Fibroblast of the aortic adventitia (primary cell): ENCODE results near the gene HERC4. TPM values are rescaled to one million over a fixed set of nuclear protein-coding genes. Genes with fewer than 3 reads are reported as not detected.
"Not testable (repeated sequence)": the region's sequence is repeated elsewhere in the genome, so short reads cannot be mapped to it uniquely, and the experiment has no call there.

Experiments used
- DNase-seq: peaks from one replicate; pipeline ENCODE4 v3.0.0-alpha.2; 2010; ENCODE audit warnings: low read depth
- H3K4me3 ChIP-seq: 2 replicates; pipeline ENCODE4 v1.5.1; 2011; ENCODE audit warnings: low read depth, mild to moderate bottlenecking, control low read depth, low read length, moderate library complexity
- total RNA-seq: library from RNA; depleted of rRNA; stranded (reverse); fragments of >200 nt; gene quantifications from 2 replicates; pipeline ENCODE4 v1.2.3, GENCODE V29; 2012; ENCODE audit warnings: low replicate concordance
- TF ChIP-seq, protein P1 (sequence below): IDR thresholded peaks from 2 replicates; pipeline ENCODE4 v1.5.1; 2011; ENCODE audit warnings: mild to moderate bottlenecking, low read length, control low read depth, inconsistent platforms; ENCODE audit not compliant: insufficient read depth

HERC4 gene
- total RNA-seq, 1 donor: 131 TPM

DNA sequence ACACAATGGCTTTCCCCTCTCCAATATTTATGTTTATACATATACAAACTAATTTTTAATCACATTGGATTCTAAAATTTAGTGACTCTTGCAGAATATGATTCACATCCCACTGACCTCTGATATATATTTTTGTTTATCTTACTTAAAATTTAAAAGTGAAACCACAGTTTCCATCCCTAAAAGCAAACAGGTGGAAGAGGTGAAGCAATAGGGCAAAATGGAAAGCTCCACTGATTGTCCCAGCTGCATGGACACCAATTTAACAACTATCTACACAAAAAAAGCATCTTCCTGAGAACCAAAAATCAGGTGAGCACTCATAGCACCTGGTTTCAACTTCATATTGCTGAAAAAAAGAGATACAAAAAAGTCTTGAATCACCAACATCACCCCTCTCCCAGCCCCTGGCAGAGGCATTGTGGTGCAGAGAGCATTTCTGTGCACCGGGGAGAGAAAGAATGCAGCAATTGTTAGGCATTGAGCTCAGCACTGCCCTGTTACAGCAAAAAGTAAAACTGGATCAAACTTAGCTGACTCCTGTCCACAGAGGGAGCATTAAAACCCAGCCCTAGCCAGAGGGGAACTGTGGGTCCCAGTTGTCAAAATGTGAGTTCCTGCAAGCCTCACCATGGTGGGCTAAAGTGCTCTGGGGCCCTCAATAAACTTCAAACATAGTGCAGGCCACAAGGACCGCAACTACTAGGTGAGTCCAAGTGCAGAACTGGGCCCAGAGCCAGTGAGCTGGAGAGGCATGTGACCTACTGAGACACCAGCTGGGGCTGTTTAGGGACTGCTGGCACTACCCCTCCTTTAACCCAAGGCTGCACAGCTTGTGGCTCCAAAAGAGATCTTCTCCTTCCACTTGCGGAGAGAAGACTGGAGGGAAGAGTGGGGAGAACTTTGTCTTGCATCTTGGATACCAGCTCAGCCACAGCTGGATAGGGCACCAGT is 98.5 kb downstream of the HERC4 start:
- TF ChIP-seq, protein P1, sequence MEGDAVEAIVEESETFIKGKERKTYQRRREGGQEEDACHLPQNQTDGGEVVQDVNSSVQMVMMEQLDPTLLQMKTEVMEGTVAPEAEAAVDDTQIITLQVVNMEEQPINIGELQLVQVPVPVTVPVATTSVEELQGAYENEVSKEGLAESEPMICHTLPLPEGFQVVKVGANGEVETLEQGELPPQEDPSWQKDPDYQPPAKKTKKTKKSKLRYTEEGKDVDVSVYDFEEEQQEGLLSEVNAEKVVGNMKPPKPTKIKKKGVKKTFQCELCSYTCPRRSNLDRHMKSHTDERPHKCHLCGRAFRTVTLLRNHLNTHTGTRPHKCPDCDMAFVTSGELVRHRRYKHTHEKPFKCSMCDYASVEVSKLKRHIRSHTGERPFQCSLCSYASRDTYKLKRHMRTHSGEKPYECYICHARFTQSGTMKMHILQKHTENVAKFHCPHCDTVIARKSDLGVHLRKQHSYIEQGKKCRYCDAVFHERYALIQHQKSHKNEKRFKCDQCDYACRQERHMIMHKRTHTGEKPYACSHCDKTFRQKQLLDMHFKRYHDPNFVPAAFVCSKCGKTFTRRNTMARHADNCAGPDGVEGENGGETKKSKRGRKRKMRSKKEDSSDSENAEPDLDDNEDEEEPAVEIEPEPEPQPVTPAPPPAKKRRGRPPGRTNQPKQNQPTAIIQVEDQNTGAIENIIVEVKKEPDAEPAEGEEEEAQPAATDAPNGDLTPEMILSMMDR: no peak
- no peak overlapping the region for H3K4me3 ChIP-seq
- peak; percentile 11 for DNase-seq

DNA sequence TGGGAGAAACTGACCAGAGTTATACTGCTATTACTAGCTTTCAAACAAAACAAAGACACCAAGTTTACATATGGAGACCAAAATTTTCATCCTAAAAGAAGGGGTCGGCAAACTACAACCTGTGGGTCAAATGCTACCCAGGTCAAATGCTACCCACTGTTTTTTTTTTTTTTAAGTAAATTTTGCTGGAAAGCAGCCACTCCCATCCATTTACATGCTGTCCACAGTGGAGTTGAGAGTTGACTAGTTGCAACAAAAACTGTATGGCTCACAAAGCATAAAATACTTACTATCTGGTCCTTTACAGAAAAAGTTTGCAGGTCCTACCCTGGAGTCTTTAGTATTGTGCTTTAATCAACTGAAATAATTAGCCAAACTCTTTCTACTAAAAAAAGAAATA is 99.2 kb downstream of the HERC4 start:
- no peak for DNase-seq
- no peak overlapping the region for H3K4me3 ChIP-seq
- TF ChIP-seq, protein P1: no peak

DNA sequence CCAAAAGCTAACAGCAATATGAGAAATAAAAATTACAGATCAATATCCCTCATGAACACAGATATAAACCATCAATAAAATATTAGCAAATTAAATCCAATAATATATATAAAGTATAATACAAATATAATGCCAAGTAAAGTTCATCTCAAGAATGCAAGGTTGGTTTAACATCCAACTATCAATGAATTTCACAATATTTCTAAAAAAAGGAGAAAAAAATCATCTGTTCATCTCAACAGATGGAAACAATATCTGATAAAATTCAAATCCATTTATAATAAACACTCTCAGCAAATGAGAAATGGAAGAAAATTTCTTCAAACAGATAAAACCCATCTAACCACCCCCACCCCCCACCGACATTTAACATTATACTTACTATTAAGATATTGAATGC is 103.8 kb downstream of the HERC4 start:
- DNase-seq: no peak
- H3K4me3 ChIP-seq: no peak overlapping the region
- TF ChIP-seq, protein P1: no peak

DNA sequence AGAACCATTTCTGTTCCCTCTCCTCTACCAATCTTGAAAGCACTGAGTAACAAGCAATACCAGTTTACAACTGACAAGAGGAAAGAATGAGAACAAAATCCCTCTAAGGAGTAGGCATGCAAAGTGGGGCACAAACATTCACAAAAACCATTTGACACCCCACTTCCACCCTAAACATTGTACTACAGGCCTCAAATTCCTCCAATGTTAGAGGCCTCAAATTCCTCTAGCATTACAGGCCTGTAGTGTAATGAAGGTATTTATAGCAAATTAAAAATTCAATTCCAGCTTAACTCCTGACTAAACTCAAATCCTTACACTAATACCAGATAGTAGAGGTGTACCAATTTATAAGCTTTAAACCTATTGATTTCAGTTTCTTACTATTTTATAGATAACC is 105.2 kb downstream of the HERC4 start:
- no peak for DNase-seq
- no peak overlapping the region for H3K4me3 ChIP-seq
- TF ChIP-seq, protein P1: no peak

DNA sequence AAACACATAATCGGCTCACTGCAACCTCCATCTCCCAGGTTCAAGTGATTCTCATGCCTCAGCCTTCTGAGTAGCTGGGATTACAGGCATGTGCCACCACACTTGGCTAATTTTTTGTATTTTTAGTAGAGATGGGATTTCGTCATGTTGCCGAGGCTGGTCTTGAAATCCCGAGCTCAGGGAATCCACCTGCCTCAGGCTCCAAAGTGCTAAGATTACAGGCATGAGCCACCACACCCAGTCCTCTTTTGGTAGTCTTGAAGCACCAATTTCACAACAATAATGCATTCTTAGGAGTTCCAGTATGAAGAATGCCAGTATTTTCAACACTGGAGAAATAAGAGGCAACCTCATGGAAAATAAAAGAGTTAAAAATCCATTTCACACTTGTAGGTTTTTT is 109.0 kb downstream of the HERC4 start:
- not testable (repeated sequence) for DNase-seq, H3K4me3 ChIP-seq

DNA sequence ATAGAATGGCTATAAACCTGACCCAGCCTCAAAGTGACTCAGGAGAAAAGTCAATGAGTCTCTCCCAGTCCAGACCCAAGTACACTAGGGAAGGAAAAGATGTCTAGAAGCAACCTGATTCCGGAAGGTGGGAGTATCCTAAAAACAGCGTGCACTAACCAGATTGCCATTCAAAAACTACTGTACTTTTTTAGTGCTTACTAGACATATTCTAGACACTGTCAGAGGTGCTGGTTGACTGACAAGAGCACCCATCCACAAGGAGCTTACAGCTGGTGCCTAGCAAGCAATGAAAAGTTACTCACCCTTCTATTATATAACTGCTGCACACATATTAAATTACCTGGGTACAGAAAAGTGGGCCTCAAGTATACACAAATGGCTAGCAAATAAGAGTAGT is 109.6 kb downstream of the HERC4 start:
- TF ChIP-seq, protein P1: no peak
- DNase-seq: no peak
- no peak overlapping the region for H3K4me3 ChIP-seq

DNA sequence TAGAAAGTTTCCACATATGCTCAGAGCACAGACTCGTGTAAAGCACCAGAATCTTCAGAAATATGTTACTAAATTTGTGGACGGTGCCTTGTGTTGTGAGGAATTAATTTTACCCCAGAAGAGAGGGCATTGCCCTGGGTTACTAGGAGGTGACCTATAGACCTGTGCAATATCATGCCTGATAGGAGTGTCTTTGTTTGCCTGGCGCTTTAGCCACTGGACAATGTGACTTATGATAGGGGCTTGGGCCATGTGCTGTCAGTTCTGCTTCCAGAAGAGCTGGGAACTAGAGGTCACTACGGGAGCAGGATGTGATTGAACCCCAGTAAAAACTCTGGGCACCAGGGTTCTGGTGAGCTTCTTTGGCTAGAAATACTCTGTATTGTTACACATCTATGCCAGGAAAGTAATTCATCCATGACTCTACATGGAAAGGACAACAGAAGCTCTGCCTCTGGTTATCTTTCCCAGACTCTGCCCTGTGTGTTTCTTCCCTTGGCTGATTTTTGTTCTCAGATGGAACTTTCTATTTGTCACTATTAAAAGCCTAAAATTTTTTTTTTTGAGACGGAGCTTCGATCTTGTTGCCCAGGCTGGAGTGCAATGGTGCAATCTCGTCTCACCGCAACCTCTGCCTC is 115.1 kb downstream of the HERC4 start:
- H3K4me3 ChIP-seq: no peak overlapping the region
- DNase-seq: no peak

More for the DNA sequence above, 115.1 kb downstream of the HERC4 start:
- TF ChIP-seq, protein P1: no peak
